Measurements from ENCODE around the gene KIAA0930.

DNA sequence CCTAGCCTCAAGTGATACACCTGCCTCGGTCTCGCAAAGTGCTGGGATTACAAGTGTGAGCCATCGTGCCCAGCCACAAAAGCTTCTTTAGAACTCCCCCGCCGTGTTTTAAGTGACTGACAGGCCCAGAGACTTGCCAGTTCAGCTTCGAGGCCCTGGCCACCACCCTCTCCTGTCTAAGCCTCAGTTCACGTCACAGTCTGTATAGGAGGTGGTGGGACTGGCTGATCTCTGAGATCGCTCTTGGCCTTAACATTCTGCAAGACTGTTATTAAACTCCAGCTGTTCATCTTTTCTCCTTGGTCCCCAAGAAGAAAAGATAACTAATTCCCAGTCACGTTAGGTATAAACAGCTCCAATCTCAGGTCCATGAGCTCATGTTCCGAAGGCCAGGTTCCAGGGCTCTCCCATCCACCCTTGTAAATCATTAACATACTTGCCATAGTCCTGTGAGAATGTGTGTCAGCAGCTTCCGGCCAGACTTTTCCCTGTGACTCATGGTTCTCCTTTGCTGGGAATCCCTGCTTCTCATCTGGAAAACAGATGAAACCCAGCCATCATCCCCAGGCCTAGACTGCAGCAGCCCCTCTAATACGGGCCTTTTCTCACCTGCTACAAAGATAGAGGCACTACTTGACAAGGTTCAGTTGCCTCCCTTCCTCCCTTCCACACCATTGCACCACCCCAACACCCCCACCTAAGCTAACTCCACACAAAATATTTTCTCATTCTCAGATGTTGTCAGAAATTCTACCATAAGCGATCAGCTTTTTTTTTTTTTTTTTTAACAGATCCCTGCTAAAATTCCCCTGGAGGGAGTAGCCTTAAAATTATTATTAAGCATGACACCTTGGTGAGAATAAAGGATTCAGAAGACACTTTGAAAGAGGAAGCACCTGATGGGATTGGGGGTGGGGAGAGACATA, 5.6 kb upstream of the KIAA0930 start:
- TF ChIP-seq CTCF (IDR thresholded peaks at IDR 0.05), result no peak
- no peak for TF ChIP-seq ZFX (IDR thresholded peaks at IDR 0.05; ENCODE audit: borderline replicate concordance)
